Cardiac fibroblast (primary cell): ENCODE results near the gene OSBPL9.
A peak's percentile ranks its signal among the peaks of the same experiment; 100 is the strongest.

ENCODE experiments used
- DNase-seq, 2 donors: peaks; one replicate each; pipeline versions ENCODE4 v3.0.0 to v3.0.0-alpha.2; 2010; ENCODE audit warnings: low read depth in 2 of 2
- H3K4me3 ChIP-seq, 2 donors: replicated peaks in 1 of 2; 1 replicate in 1 of 2; 2 replicates in 1 of 2; pipeline ENCODE4 v1.5.1; 2011; ENCODE audit warnings: low read depth in 2 of 2, low read length in 2 of 2, mild to moderate bottlenecking in 2 of 2, moderate library complexity in 1 of 2
- CTCF ChIP-seq: IDR thresholded peaks from one replicate; pipeline ENCODE4 v1.5.1; 2011; ENCODE audit warnings: low read depth, mild to moderate bottlenecking, low read length, inconsistent platforms

Gene OSBPL9

DNA sequence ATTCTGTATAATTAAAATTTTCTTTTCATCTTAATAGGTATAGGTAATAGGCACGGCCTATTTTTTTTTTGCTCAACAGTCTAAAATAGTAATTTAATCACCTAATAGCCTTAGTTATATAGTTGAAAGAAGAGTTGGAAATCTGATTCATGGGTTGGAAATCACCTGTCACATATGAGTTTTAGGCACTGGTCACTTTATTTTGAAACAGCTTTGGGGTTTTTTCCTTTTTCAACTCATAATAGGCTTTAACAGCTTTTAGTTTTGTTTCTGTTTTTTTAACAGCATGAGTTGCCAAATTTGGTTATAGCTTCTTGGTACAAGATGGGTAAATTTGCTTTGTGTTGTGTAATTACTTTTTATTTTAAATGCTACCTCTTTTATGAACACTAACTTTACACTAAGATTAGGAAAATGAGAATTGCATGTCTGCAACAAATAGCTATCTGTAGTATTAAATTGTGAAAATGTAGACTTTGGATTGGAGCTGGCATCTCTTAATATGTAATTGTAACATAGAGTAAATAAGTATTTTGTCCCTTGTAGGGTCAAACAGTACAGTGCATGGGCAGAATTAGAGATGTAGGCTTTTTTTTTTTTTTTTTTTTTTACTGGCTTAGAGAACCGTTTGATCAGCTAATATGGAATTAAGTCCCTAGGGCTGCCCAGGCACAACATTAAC is 109.8 kb downstream of the OSBPL9 start:
- no peak for DNase-seq
- H3K4me3 ChIP-seq: no peak overlapping the region
- no peak for TF ChIP-seq CTCF

DNA sequence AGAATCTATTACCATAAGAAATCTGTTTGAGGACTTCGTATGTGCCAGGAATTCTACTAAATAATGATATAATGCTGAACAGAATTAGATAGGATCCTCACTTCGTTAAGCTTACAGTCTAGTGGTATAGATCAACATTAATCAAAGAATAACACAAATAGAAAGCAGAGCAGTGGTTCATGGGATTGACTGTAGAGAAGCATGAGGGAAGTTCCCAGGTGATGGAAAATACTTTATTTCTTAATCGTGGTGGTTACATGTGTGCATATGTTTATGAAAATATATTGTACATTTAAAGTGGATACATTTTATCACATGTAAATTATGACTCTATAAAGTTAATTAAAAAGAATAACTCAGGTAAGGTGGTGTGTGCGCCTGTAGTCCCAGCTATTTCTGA is 110.5 kb downstream of the OSBPL9 start:
- DNase-seq: no peak
- no peak for TF ChIP-seq CTCF
- H3K4me3 ChIP-seq: no peak overlapping the region

DNA sequence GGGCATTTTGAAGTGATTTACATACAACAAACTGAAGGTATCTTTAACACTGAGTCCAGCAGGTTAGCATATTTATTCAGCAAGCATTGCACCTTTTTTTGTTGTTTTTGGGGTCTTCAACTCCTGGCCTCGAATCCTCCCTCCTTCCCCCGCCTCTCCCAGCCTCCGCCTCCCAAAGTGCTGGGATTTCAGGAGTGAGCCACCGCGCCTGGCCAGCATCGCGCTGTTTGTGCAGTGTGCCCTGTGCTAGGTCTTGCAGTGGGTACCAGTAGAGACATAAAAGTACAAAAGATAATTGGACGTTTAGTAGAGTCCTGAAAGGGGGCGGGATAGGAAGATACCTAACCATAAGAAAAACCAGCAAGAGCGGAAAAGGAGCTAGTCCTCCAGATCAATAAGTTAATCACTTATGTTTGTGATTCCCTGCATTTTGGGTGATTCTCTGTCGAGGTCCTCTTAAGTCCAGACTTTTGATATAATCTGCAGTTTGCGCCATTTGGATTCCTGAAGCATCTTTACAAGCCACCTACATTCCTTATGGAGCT is 111.8 kb downstream of the OSBPL9 start:
- no peak for TF ChIP-seq CTCF

GRCh38 chr1:51729156-51729823 is 112.4 kb downstream of the OSBPL9 start:
- peak; percentile 88 to 94 for DNase-seq

More for the DNA sequence above, 111.8 kb downstream of the OSBPL9 start:
- DNase-seq: no peak
- H3K4me3 ChIP-seq: peak overlapping the region; percentile 68

DNA sequence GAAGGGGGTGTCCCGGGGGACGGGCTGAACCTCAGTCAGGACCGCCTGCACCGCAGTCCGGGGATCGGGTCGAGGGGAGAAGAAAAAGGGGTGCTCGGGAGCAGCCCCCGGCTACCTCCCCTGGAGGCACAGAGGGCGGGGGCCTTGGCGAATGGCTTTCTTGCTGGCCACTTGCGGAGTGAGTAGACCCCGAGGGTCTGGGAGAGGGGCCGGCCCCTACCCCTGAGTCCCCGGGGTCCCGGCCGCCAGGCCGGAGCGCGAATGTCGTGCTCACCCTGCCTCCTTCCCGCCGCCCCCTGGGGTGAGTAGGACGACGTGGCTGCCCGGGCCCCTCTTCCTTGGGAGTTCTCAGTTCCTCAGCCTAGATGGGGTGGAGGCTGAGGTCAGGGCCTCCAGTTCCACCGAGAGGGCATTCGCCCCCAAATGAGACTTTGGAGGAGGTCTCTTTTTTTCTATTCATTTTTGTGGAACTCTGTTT is 113.0 kb downstream of the OSBPL9 start:
- TF ChIP-seq CTCF: no peak
- H3K4me3 ChIP-seq: peak overlapping the region; percentile 68
- DNase-seq: peak; percentile 25 to 29

More at GRCh38 chr1:51729156-51729823, 112.4 kb downstream of the OSBPL9 start:
- peak overlapping the region; percentile 68 for H3K4me3 ChIP-seq
- no peak for TF ChIP-seq CTCF

- no peak for DNase-seq
- H3K4me3 ChIP-seq: no peak overlapping the region
- no peak for TF ChIP-seq CTCF
Measured at GRCh38 chr1:51731998-51732397, 115.1 kb downstream of the OSBPL9 start.
